Putamen (tissue), 1 donor: ENCODE measurements around the gene FUT2.

Source experiments
- DNase-seq: peaks from one replicate; pipeline ENCODE4 v3.0.0-alpha.2; 2016; ENCODE audit warnings: low spot score

The FUT2 gene

GRCh38 chr19:48726556-48726955, 30.8 kb downstream of the FUT2 start:
- DNase-seq = no peak

GRCh38 chr19:48728911-48729664, 33.3 kb downstream of the FUT2 start:
- DNase-seq = no peak

GRCh38 chr19:48731452-48731851, 35.7 kb downstream of the FUT2 start:
- no peak for DNase-seq

GRCh38 chr19:48734625-48735024, 38.9 kb downstream of the FUT2 start:
- DNase-seq = no peak

- DNase-seq = no peak
Observed at GRCh38 chr19:48735031-48735615, 39.4 kb downstream of the FUT2 start.

- no peak for DNase-seq
Observed at GRCh38 chr19:48737360-48737998, 41.7 kb downstream of the FUT2 start.

- DNase-seq = peak; percentile 75
Observed at GRCh38 chr19:48738557-48739403, 43.0 kb downstream of the FUT2 start.

- DNase-seq = no peak
Observed at GRCh38 chr19:48739404-48740163, 43.8 kb downstream of the FUT2 start.

GRCh38 chr19:48740164-48740972, 44.6 kb downstream of the FUT2 start, which contains the start of gene RASIP1:
Gene RASIP1 (minus strand): TSS chr19:48740610. CDS start chr19:48740282, 328 bp downstream.
- no peak for DNase-seq

GRCh38 chr19:48741129-48741999, 45.6 kb downstream of the FUT2 start:
- no peak for DNase-seq

- no peak for DNase-seq
Observed at GRCh38 chr19:48742096-48742495, 46.3 kb downstream of the FUT2 start.

- peak; percentile 82 for DNase-seq
Observed at GRCh38 chr19:48745208-48745995, 49.6 kb downstream of the FUT2 start.

- DNase-seq = no peak
Observed at GRCh38 chr19:48746110-48746509, 50.3 kb downstream of the FUT2 start.

GRCh38 chr19:48746738-48747575, 51.2 kb downstream of the FUT2 start, which contains the start of gene IZUMO1:
Gene IZUMO1 (minus strand): TSS chr19:48746909. CDS start chr19:48745859, 1,050 bp downstream.
- DNase-seq = peak; percentile 88

- DNase-seq = no peak
Observed at GRCh38 chr19:48749571-48750198, 53.9 kb downstream of the FUT2 start.

GRCh38 chr19:48750351-48750750, 54.6 kb downstream of the FUT2 start:
- no peak for DNase-seq
